Ishikawa (cell line): ENCODE data around the gene KPNA3.

Experiments used
- CEBPB ChIP-seq: IDR thresholded peaks from 2 replicates; pipeline ENCODE4 v1.6.1; 2012
- EGR1 ChIP-seq: IDR thresholded peaks from 2 replicates; pipeline ENCODE4 v1.6.1; 2012
- EP300 ChIP-seq: IDR thresholded peaks from 2 replicates; pipeline ENCODE4 v1.6.1; 2012; ENCODE audit warnings: borderline replicate concordance
- FOXM1 ChIP-seq: IDR thresholded peaks from 2 replicates; pipeline ENCODE4 v1.6.1; 2012; ENCODE audit warnings: low read depth, borderline replicate concordance
- MAX ChIP-seq: IDR thresholded peaks from 2 replicates; pipeline ENCODE4 v1.6.1; 2012
- NFIC ChIP-seq: IDR thresholded peaks from 2 replicates; pipeline ENCODE4 v1.6.1; 2012
- RAD21 ChIP-seq: IDR thresholded peaks from 2 replicates; pipeline ENCODE4 v1.6.1; 2012; ENCODE audit warnings: low read depth
- REST ChIP-seq: IDR thresholded peaks from 2 replicates; pipeline ENCODE4 v1.6.1; 2012; ENCODE audit warnings: low read depth, mild to moderate bottlenecking
- TAF1 ChIP-seq: IDR thresholded peaks from 2 replicates; pipeline ENCODE4 v1.6.1; 2012; ENCODE audit warnings: low read depth, mild to moderate bottlenecking
- TCF12 ChIP-seq: IDR thresholded peaks from 2 replicates; pipeline ENCODE4 v1.6.1; 2012; ENCODE audit warnings: low read depth
- TEAD4 ChIP-seq: IDR thresholded peaks from 2 replicates; pipeline ENCODE4 v1.6.1; 2012
- USF1 ChIP-seq: IDR thresholded peaks from 2 replicates; pipeline ENCODE4 v1.6.1; 2012
- YY1 ChIP-seq: IDR thresholded peaks from 2 replicates; pipeline ENCODE4 v1.6.1; 2012; ENCODE audit warnings: low read depth

- TF ChIP-seq YY1 (no peak), EP300 (no peak), REST (no peak), TCF12 (no peak), RAD21 (no peak), NFIC (no peak), TEAD4 (no peak), TAF1 (no peak), EGR1 (no peak), MAX (no peak), FOXM1 (no peak), USF1 (no peak), CEBPB (no peak)
These were observed 33.0 kb downstream of the KPNA3 start for GRCh38 chr13:49759503-49759902.
